Mucosa of rectum (tissue), 2 donors: ENCODE results near the gene RPTOR.

Experiments
- H3K27ac ChIP-seq, 2 donors: one replicate each; pipeline ENCODE4 v1.7.0; 2013; ENCODE audit warnings: inconsistent platforms in 2 of 2, low read depth in 2 of 2, low read length in 2 of 2
- H3K27me3 ChIP-seq, 2 donors: one replicate each; pipeline ENCODE4 v1.7.0; 2013; ENCODE audit warnings: low read length in 2 of 2; ENCODE audit not compliant: control insufficient read depth in 2 of 2, insufficient read depth in 2 of 2
- H3K36me3 ChIP-seq, 2 donors: one replicate each; pipeline ENCODE4 v1.7.0; 2013; ENCODE audit warnings: low read length in 2 of 2; ENCODE audit not compliant: control insufficient read depth in 2 of 2, insufficient read depth in 2 of 2
- H3K4me1 ChIP-seq, 2 donors: one replicate each; pipeline ENCODE4 v1.7.0; 2013; ENCODE audit warnings: low read length in 2 of 2, mild to moderate bottlenecking in 1 of 2; ENCODE audit not compliant: control insufficient read depth in 2 of 2, insufficient read depth in 2 of 2
- H3K4me3 ChIP-seq, 2 donors: one replicate each; pipeline ENCODE4 v1.7.0; 2013; ENCODE audit warnings: low read length in 2 of 2
- H3K9ac ChIP-seq, 2 donors: one replicate each; pipeline ENCODE4 v1.7.0; 2013; ENCODE audit warnings: low read length in 2 of 2, low read depth in 1 of 2, mild to moderate bottlenecking in 1 of 2
- H3K9me3 ChIP-seq, 2 donors: one replicate each; pipeline ENCODE4 v1.7.0; 2013; ENCODE audit warnings: low read length in 2 of 2; ENCODE audit not compliant: control insufficient read depth in 2 of 2
- donor health status: healthy.
- donor health status: Normal muscosa, but diverticular disease.

The RPTOR gene

DNA sequence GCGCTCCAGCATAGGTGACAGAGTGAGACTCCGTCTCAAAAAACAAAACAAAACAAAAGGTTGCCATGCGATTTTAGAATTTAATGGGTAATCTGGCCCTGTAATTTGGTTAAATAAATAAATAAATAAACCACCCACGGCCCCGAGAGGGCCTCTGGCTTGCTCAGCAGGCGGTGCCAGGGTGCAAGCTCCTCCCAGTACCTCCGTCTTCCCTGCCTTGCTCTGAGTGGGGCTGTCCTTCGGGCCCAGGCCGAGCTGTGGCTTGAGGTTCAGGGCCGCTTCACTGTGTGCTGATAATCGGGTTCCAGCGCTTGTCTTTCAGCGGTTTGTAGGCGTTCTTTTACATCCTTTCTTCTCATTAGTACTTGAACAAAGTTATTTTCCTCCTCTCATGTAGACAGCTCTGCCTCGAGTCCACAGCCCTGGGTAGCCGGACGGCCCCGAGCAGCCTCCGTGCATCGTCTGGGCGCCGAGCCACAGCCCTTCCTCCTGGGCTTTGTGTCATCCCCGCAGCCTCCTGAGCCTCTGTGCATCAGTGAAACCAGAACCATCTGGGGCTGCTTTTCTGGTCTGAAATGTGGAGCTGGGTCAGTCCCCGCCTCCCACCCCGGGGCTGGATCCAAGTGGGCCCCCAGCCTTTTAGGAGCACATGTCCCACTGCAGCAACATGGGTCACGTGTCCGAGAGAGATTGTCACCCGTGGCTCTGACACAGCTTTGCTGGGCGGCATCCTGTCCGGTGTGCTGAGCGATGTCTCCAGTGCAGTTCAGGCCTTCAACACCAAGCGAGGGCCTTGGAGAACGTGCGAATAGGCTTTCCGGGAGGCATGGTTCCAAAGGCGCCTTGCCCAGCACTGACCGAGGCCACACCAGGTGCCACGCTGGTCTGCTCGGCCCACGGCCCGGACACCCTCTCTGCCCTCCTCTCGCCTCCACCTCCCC, 289.6 kb downstream of the RPTOR start:
- no peak overlapping the region for H3K9ac ChIP-seq
- H3K4me1 ChIP-seq = peaks cover 10 to 13% of the 10 kb centered on the region in 2 donors
- no peak overlapping the region for H3K4me3 ChIP-seq
- no peaks in the 10 kb centered on the region for H3K27me3 ChIP-seq
- H3K36me3 ChIP-seq = peaks cover 2 to 5% of the 10 kb centered on the region in 2 donors
- H3K9me3 ChIP-seq = no peaks in the 10 kb centered on the region
- H3K27ac ChIP-seq = peak overlapping the region in 1 of 2 donors; percentile 83

DNA sequence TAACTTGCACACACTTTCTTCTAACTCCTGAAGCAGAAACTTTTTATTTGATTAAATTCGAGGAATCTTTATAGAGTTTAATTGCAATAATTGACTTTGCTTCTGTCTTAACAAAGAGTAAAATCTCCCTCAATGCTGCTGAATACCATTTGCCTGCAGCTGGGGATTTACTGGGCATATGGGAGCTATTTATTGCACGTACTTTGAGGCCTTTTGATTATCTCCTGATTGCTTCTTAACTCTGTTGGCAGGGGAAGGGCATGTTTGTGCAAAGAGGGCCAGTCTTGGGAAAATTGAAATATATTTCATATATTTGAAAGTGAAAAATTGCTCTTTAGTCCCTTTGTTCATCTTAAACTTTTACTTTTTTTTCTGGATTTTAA, 290.2 kb downstream of the RPTOR start:
- Histone ChIP-seq H3K4me3 (no peak overlapping the region), H3K4me1 (peaks cover 10 to 13% of the 10 kb centered on the region in 2 donors), H3K27ac (no peak overlapping the region), H3K36me3 (peaks cover 5 to 7% of the 10 kb centered on the region in 2 donors), H3K9me3 (no peaks in the 10 kb centered on the region), H3K27me3 (no peaks in the 10 kb centered on the region), H3K9ac (no peak overlapping the region)

DNA sequence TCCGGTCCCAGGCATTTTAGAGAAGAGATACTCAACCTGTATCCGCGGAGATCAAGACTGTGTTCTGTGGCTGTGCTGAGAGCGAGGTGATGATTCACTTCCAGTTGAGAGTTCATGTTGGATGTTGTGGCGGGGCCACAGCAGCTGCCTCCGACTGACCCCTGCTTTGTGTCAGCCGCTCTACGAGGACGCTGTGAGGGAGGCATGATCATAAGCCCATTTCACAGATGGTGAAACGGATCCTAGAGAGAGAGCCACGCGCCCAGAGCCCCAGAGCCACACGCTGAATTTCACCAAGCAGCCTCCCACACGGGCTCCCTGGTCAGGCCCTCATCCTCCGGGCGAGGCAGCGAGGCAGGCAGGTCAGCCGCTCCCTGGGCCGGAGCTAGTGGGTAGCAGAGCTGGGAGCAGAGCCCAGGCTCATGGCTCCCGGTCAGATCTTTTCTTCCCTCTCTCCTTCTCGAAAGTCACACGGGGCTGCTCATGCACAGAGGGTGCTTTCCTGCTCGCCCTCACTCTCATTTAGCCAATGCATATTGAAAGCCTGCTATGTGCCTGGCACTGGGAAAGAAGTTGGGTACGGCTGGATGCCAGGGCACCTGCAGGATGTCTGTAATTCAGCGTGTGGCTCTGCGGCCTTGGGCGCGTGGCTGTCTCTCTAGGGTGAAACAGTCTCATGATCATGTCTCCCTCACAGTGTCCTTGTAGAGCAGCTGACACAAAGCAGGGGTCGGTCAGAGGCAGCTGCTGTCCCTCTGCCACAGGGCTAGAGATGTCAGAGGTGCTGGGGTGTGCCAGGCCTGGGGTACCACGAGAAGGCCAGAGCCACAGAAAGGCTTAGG, 291.4 kb downstream of the RPTOR start:
- H3K4me3 ChIP-seq = no peak overlapping the region
- peaks cover 10 to 13% of the 10 kb centered on the region in 2 donors for H3K4me1 ChIP-seq
- no peaks in the 10 kb centered on the region for H3K9me3 ChIP-seq
- H3K9ac ChIP-seq = no peak overlapping the region
- no peaks in the 10 kb centered on the region for H3K27me3 ChIP-seq
- peaks cover 3 to 8% of the 10 kb centered on the region in 2 donors for H3K36me3 ChIP-seq
- H3K27ac ChIP-seq = no peak overlapping the region

DNA sequence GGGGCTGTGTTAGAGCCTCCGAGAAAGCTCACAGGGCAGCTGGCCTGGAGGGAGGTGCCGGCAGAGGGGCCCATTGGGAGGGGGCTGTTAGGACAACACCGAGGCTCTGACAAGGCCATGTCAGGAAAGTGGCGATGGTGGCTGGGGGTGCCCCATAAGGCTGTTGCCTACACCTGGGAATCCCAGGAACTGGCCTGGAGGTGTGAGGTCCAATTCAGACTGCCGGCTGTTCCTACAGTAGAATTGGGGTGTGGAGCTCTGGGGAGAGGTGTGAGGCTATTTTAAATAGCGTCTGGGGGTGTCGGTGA, 292.0 kb downstream of the RPTOR start:
- Histone ChIP-seq H3K36me3 (peaks cover 3 to 8% of the 10 kb centered on the region in 2 donors), H3K9me3 (no peaks in the 10 kb centered on the region), H3K4me3 (no peak overlapping the region), H3K4me1 (peaks cover 10 to 13% of the 10 kb centered on the region in 2 donors), H3K9ac (no peak overlapping the region), H3K27me3 (no peaks in the 10 kb centered on the region), H3K27ac (no peak overlapping the region)

DNA sequence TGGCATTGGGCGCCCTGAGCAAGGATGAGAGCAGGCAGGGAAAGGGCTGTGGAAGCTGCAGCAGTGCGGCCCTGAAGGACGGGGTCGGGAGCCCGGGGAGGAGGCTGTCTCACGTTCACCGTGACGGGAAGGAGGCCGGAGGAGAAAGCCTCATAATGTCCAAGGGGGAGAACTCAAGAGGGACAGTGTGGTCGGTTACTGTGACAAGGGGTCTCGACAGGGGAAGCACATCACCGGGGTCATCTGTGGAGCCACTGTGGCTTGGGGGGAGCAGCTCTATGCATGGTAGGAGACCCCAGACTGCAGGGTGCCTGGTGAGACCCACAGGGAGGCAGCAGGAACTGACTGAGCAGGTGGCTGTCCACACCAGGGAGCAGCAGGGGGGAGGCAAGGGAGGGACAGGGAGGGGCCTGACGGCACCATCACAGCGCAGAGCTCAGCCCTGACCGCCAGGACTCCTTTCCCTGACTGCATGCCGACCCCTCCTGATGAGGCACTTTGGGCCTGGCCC, 292.4 kb downstream of the RPTOR start:
- no peak overlapping the region for H3K27ac ChIP-seq
- H3K4me1 ChIP-seq = peaks cover 10 to 13% of the 10 kb centered on the region in 2 donors

DNA sequence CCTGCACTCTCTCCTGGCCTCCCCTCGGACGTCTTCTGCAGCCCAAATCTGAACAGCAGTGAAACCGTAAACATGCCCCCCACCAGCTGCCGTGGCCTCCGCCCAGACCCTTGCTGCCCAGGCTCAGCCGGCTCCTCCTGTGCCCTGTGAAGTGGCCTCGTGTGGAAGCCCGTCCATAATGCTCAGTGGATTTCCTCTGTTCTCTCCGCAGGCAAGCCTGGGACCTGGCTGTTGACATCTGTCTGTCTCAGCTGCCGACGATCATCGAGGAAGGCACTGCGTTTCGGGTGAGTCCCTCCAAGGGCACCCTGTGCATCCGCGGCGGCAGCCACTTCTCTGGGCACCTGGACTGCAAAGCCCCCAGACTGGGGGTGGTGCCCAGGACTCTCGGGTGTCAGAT, 293.1 kb downstream of the RPTOR start:
- Histone ChIP-seq H3K36me3 (peaks cover 3 to 8% of the 10 kb centered on the region in 2 donors), H3K4me1 (peaks cover 5 to 6% of the 10 kb centered on the region in 2 donors), H3K27me3 (no peaks in the 10 kb centered on the region), H3K9me3 (no peaks in the 10 kb centered on the region), H3K9ac (no peak overlapping the region), H3K27ac (no peak overlapping the region), H3K4me3 (no peak overlapping the region)

More for the DNA sequence above, 292.4 kb downstream of the RPTOR start:
- no peak overlapping the region for H3K9ac ChIP-seq
- no peaks in the 10 kb centered on the region for H3K27me3 ChIP-seq
- peaks cover 3 to 8% of the 10 kb centered on the region in 2 donors for H3K36me3 ChIP-seq
- no peak overlapping the region for H3K4me3 ChIP-seq
- H3K9me3 ChIP-seq = no peaks in the 10 kb centered on the region

DNA sequence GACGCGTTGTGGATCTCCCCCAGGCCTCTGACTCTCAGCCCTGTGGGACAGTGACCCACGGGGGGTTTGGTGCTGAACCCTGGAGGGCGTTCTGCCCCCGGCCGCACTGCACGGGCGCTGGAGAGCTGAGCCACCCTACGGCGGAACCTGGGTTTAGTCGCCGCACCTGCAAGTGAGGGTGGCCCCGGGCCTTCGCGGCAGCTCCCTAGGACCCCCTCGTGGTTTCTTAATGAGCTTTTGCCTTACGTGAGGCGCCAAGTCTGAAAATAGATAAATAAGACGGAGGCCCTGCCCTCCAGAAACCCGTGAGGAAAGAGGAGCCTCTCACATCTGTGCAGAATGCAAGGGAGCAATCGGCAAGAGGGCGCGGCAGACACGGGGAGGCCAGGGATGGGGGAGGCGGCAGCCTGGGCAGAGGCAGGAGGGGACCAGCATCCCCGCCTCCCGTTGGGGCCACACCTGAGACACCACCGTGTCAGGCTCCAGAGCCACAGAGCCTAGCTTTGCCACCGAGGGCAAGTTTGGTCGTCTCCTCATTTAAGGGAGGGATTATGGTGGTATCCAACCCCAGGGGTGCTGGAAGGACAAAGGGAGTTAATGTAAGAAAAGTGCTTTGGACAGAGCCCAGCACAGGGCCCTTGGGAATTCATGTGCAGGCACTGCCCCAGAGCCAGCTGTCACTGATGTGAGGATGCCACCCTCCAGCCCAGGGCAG, 293.8 kb downstream of the RPTOR start:
- Histone ChIP-seq H3K9ac (no peak overlapping the region), H3K4me3 (no peak overlapping the region)

DNA sequence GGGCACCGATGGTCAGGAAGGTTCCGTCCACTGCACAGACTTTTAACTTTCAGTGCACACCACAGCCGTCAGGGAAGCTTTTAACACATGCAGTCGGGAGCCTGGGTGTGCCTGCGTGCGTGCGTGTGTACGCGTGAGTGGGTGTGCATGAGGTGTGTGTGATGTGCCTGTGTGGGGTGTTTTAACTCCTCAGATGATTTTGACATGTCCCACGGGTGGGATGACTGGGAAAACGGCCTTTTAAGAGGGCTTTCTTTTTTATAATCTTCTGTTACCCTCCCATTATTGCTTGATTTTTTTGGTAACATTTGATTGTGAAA, 294.3 kb downstream of the RPTOR start:
- no peak overlapping the region for H3K4me3 ChIP-seq
- H3K27me3 ChIP-seq = no peaks in the 10 kb centered on the region
- H3K4me1 ChIP-seq = no peaks in the 10 kb centered on the region
- peaks cover 3 to 8% of the 10 kb centered on the region in 2 donors for H3K36me3 ChIP-seq
- no peak overlapping the region for H3K9ac ChIP-seq
- no peaks in the 10 kb centered on the region for H3K9me3 ChIP-seq
- no peak overlapping the region for H3K27ac ChIP-seq

More for the DNA sequence above, 293.8 kb downstream of the RPTOR start:
- Histone ChIP-seq H3K27me3 (no peaks in the 10 kb centered on the region), H3K4me1 (peaks cover under 1% of the 10 kb centered on the region in 2 donors), H3K9me3 (no peaks in the 10 kb centered on the region), H3K36me3 (peaks cover 3 to 8% of the 10 kb centered on the region in 2 donors), H3K27ac (no peak overlapping the region)

DNA sequence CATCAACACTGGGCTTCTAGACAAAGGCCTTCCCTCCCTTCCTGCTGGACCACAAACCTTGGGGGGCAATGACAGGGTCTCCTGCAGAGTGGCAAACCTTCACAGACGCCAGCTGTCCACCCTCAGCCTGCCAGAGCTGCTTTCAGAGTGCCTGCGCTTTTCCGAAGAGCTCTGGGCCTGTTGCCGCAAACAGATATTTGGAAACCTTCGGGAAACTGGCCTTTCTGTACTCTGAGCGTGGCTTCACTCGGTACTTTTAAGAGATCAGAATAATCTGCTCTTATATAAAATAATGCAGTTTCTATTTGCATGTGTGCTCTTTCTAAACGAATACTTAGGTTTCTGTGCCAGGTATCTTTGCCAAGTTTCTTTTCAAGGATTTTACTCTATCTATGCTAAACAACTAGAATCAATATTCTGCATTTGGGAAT, 294.9 kb downstream of the RPTOR start:
- Histone ChIP-seq H3K27me3 (no peaks in the 10 kb centered on the region), H3K9ac (no peak overlapping the region), H3K27ac (no peak overlapping the region), H3K4me3 (no peak overlapping the region), H3K9me3 (no peaks in the 10 kb centered on the region), H3K4me1 (no peaks in the 10 kb centered on the region), H3K36me3 (peaks cover 3 to 8% of the 10 kb centered on the region in 2 donors)
